ENCODE measurements around the gene APELA.
"Not testable (repeated sequence)": the region's sequence is repeated elsewhere in the genome, so short reads cannot be mapped to it uniquely, and the experiment has no call there.

Gene APELA

DNA sequence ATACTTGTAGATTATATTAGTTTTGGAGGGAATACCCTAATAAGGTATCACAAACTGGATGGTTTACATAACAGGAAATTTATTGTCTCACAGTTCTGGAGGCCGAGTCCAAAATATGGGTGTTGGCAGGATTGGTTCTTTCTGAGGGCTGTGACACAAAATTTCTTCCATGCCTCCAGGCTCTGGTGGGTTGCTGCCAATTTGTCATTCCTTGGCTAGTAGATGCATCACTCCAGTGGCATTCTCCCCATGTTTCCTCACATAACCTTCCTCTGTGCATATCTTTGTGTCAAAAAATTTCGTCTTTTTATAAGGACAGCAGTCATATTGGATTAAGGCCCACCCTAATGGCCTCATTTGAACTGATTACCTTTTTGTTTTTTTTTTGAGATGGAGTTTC, 49.3 kb downstream of the APELA start:
- DNase-seq (ENCODE audit: low spot score): no peak

DNA sequence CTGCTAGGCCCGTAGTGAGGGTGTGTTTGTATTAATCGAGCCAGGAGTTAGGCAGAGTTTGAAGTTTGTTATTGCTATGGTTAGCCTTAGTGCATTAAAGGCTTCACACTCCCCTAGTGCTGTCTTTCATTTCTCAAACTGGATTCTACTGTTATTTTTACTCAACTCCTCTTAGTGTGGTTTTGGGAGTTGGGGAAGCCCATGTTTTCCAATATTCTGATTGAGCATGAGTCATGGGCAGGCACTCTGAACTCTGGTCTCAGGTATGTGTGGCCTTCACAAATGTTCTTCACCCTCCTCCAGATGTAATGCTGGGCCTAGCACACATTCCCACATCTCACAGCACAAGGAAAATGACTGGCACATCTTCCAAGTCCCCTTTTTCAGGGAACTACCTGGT, 50.1 kb downstream of the APELA start:
- DNase-seq (ENCODE audit: low spot score): not testable (repeated sequence)

DNA sequence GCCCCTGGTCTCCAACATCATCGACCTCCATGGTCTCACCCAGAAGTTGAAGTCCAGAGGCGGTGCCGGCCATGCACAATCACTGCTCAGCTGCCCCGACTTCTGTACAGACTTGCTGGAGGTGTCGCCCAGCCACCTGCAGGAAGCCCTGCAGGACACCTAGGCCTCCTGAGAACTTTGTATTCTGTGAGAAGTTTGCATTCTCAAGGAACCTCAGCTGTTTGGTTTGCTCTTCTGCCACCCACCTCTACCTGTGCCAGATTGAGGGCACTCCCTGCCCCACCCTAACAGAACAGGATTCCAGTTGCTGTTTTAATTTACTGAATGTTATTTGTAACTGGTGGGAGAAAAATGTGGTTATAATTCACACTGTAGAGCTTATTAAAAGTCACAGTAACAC, 53.7 kb downstream of the APELA start:
- DNase-seq (ENCODE audit: low spot score): no peak

DNA sequence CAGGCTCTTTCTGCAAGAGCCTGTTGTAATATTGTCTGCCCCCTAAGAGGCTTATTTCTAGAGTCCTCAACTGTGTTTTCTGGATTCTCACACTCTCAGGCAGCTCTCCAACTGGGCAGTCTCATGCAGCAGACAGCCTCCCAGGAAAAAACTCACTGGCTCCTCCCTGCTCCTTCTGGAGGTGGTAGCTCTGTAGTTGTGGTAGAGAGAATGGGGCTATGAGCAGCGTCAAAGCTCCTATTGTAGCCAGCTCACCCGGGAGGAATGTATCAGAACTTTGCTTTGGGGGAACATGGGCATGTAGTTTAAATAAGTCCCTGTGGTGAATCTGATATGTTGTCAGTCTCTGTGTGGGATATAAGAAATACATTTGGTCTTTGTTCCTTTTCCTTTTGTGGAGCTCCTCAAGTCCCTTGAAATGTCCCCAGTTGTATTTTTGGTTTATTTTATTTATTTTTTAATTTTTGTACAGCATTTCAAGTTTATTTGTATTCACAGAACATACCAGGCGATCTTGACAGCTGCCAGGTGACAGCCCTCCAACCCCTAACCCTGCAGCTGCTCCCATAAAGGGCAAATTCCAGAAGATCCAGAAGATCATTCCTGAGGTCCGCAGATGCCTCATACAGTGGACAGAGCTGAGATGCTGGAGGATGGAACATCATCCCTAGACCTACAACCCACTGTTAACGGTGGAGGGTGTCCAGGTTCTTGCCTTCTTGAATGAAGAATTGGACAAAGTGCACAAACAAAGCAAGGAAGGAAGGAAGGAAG, 54.8 kb downstream of the APELA start:
- DNase-seq (ENCODE audit: low spot score): no peak

DNA sequence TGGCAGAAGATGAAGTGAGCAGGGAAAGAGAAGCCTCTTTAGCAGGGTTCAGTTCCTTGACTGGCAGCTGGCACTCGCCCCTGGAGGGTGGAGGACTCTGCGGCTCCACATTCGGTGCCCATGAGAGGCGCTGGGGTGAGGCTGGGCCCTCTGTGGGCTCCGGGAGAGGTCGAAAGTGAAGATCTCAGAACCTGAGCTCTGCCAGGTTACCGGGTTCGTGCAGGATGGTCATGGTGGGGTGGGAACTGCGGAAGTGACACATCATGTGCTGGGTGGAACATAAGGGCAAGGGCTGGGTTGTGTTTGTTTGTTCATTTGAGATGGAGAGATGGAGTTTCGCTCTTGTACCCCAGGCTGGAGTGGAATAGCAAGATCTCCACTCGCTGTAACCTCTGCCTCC, 56.3 kb downstream of the APELA start:
- DNase-seq (ENCODE audit: low spot score): no peak

DNA sequence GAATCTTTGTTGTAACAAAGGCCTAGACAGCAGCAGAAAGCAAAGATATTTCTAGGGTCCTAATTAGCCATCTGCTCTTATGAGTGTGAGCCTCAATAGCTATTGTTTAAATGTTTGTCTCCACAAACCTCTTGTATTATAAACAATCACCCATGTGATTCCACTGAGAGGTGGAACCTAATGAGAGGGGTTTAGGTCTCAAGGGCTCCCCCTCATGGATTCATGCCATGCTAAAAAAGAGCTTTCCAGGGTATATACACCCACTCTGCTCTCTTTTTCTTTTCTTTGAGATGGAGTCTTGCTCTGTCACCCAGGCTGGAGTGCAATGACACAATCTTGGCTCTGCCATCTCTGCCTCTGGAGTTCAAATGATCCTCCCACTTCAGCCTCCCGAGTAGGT, 58.4 kb downstream of the APELA start:
- DNase-seq (ENCODE audit: low spot score): no peak

DNA sequence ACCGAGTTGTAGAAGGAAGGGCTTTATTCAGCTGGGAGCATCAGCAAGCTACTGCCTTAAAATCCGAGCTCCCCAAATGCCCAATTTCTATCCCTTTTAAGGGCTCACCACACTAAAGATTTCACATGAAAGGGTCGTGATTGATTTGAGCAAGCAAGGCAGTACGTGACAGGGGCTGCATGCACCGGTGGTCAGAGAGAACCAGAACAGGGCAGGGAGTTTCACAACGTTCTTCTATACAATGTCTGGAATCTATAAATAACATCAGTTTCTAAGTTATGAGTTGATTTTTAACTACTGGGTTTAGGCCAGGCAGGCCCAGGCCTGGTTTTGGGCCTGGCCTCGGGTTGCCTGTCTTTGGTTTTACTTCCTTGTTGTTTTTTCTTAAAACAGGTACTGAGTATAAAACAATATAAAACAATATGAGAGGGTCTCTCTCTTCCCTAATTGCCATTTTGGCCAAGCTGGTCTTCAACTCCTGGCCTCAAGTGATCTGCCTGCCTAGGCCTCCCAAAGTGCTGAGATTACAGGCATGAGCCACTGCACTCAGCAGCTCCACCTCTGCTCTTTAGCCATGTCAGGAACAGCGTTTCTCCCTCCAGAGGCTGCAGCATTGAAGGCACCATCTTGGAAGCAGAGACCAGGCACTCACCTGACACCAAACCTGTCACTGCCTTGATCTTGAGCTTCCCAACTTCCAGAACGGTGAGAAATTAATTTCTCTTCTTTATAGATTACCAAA, 59.1 kb downstream of the APELA start:
- not testable (repeated sequence) for DNase-seq (ENCODE audit: low spot score)

DNA sequence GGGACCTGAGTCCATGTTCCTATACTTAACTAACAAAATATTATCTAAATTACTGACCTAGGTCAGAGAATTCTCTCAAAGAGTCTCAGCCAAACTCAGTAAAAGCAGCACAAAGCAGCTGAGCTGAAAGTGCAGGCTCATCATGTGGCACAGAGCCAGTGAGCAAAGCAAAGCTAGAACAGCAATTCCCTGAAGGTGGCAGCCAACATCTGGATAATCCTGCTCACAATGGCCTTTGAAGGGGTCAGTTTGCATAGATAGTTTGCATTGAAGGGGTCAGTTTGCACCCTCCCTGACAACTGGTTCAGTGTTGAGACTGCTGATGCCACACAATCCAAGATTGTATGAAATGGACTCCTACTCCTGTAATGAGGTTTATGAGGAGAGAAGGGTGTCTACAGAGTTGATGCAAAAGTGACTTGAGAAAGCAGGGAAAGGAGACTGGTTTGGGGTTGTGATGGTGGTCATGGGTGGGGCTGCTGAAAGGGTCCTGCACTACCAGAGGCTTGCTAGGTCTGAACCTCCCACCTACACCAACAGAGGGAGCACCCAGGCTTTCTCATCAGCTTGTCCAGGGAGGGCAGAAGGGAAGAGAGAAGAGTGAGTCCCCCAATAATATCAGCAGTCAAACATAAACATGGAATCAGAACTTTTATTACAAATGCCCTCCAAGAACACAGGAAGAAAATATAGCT, 60.7 kb downstream of the APELA start:
- DNase-seq (ENCODE audit: low spot score): peak; percentile 76

DNA sequence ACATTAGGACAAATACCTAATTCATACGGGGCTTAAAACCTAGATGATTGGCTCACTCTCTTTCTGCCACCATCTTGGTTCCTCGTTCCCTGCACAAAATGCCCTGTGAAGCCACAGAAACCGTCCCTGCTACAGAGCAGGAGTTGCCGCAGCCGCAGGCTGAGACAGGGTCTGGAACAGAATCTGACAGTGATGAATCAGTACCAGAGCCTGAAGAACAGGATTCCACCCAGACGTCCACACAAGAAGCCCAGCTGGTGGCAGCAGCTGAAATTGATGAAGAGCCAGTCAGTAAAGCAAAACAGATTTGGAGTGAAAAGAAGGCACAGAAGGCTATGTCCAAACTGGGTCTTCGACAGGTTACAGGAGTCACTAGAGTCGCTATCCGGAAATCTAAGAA, 66.2 kb downstream of the APELA start:
- DNase-seq (ENCODE audit: low spot score): no peak

DNA sequence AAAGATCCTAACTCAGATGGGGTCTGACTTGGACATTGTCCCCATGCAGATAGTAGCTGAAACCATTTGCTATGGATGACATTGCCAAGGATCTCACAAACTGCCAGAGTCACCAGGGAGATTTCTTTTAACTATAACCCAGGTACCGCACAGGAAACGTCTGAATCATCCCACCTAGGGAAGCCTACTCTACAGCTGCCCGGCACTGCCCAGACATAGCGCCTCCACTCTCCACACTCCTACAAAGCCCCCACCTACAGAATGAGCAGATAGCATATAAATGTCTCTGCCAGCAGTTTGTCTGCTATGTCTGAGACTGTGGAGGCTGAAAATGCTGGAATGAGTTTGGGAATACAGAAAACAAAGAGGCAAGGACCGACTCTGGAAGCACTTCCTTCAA, 68.2 kb downstream of the APELA start:
- DNase-seq (ENCODE audit: low spot score): no peak

DNA sequence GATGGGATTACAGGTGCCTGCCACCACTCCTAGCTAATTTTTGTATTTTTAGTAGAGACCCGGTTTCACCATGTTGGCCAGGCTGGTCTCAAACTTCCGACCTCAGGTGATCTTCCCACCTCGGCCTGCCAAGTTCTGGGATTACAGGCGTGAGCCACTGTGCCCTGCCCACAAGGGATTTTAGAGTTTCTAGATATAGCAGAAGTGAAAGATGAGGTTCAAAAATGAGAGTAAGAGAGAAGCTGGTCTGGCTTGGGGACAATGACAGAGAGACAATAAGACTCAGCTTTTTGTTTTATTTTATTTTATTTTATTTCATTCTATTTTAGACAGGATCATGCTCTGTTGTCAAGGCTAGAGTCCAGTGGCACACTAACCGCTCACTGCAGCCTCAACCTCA, 69.8 kb downstream of the APELA start:
- no peak for DNase-seq (ENCODE audit: low spot score)
